Hepatocyte (in vitro differentiated cells): Measurements from ENCODE around the gene S100A5.

ENCODE experiments used
- EZH2 ChIP-seq: fragments of 200-600 bp; sonication (generic); IDR thresholded peaks from 2 replicates; pipeline ENCODE4 v1.6.1; 2016; ENCODE audit warnings: antibody characterized with exemption, mild to moderate bottlenecking, borderline replicate concordance
- EZH2phosphoT487 ChIP-seq: fragments of 200-600 bp; sonication (generic); IDR thresholded peaks from one replicate; pipeline ENCODE4 v1.6.1; 2018; ENCODE audit warnings: antibody characterized with exemption, mild to moderate bottlenecking, low read depth, moderate library complexity; ENCODE audit not compliant: unreplicated experiment, severe bottlenecking
- TF ChIP-seq, protein P1 (sequence below): fragments of 200-600 bp; sonication (generic); IDR thresholded peaks from 2 replicates; pipeline ENCODE4 v1.5.1; 2016; ENCODE audit warnings: antibody characterized with exemption, mild to moderate bottlenecking; ENCODE audit not compliant: poor library complexity

- TF ChIP-seq, protein P1, sequence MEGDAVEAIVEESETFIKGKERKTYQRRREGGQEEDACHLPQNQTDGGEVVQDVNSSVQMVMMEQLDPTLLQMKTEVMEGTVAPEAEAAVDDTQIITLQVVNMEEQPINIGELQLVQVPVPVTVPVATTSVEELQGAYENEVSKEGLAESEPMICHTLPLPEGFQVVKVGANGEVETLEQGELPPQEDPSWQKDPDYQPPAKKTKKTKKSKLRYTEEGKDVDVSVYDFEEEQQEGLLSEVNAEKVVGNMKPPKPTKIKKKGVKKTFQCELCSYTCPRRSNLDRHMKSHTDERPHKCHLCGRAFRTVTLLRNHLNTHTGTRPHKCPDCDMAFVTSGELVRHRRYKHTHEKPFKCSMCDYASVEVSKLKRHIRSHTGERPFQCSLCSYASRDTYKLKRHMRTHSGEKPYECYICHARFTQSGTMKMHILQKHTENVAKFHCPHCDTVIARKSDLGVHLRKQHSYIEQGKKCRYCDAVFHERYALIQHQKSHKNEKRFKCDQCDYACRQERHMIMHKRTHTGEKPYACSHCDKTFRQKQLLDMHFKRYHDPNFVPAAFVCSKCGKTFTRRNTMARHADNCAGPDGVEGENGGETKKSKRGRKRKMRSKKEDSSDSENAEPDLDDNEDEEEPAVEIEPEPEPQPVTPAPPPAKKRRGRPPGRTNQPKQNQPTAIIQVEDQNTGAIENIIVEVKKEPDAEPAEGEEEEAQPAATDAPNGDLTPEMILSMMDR = no peak
- TF ChIP-seq EZH2 (no peak), EZH2phosphoT487 (no peak)
Observed at GRCh38 chr1:153506831-153507413, 33.8 kb downstream of the S100A5 start.
